ENCODE results near the gene CTNNA2.

- TF ChIP-seq GLIS3 (CRISPR knock-in tag; IDR thresholded peaks at IDR 0.05) (no peak), PPARA (CRISPR knock-in tag; IDR thresholded peaks at IDR 0.05; ENCODE audit: borderline replicate concordance) (no peak), ZNF70 (CRISPR knock-in tag; IDR thresholded peaks at IDR 0.05) (no peak), ZFP3 (CRISPR knock-in tag; IDR thresholded peaks at IDR 0.05) (no peak), ZNF8 (CRISPR knock-in tag; IDR thresholded peaks at IDR 0.05) (no peak), ISL1 (CRISPR knock-in tag; IDR thresholded peaks at IDR 0.05) (no peak), OSR1 (CRISPR knock-in tag; IDR thresholded peaks at IDR 0.05) (no peak), ARNTL (CRISPR knock-in tag; IDR thresholded peaks at IDR 0.05; ENCODE audit: borderline replicate concordance, low read depth) (no peak), BACH2 (CRISPR knock-in tag; IDR thresholded peaks at IDR 0.05; ENCODE audit: borderline replicate concordance) (no peak), TOX (CRISPR knock-in tag; IDR thresholded peaks at IDR 0.05; ENCODE audit: borderline replicate concordance) (no peak)
- TF ChIP-seq, protein P1, sequence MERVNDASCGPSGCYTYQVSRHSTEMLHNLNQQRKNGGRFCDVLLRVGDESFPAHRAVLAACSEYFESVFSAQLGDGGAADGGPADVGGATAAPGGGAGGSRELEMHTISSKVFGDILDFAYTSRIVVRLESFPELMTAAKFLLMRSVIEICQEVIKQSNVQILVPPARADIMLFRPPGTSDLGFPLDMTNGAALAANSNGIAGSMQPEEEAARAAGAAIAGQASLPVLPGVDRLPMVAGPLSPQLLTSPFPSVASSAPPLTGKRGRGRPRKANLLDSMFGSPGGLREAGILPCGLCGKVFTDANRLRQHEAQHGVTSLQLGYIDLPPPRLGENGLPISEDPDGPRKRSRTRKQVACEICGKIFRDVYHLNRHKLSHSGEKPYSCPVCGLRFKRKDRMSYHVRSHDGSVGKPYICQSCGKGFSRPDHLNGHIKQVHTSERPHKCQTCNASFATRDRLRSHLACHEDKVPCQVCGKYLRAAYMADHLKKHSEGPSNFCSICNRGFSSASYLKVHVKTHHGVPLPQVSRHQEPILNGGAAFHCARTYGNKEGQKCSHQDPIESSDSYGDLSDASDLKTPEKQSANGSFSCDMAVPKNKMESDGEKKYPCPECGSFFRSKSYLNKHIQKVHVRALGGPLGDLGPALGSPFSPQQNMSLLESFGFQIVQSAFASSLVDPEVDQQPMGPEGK (CRISPR knock-in tag; IDR thresholded peaks at IDR 0.05; ENCODE audit: borderline replicate concordance) = no peak
Observed at GRCh38 chr2:80326214-80326613, 813.4 kb downstream of the CTNNA2 start.
